ENCODE results near the gene SOD2.

GRCh38 chr6:159645640-159646039 lies 47.4 kb downstream of the SOD2 start:
- TF ChIP-seq CTCF (IDR thresholded peaks at IDR 0.05) (no peak), ZFX (IDR thresholded peaks at IDR 0.05; ENCODE audit: borderline replicate concordance) (no peak)

Data from 22Rv1 (cell line).